PC-9 (cell line): ENCODE results near the gene SYTL2.

Experiments used
- EZH2 ChIP-seq: fragments of 200-600 bp; sonication (generic); IDR thresholded peaks from 2 replicates; pipeline ENCODE4 v1.8.0; 2017; ENCODE audit warnings: antibody characterized with exemption, low read depth
- TF ChIP-seq, protein P1 (sequence below): fragments of 200-600 bp; sonication (generic); conservative IDR thresholded peaks from 2 replicates; pipeline ENCODE4 v1.6.1; 2017; ENCODE audit warnings: mixed run types, antibody characterized with exemption, mild to moderate bottlenecking, moderate library complexity

DNA sequence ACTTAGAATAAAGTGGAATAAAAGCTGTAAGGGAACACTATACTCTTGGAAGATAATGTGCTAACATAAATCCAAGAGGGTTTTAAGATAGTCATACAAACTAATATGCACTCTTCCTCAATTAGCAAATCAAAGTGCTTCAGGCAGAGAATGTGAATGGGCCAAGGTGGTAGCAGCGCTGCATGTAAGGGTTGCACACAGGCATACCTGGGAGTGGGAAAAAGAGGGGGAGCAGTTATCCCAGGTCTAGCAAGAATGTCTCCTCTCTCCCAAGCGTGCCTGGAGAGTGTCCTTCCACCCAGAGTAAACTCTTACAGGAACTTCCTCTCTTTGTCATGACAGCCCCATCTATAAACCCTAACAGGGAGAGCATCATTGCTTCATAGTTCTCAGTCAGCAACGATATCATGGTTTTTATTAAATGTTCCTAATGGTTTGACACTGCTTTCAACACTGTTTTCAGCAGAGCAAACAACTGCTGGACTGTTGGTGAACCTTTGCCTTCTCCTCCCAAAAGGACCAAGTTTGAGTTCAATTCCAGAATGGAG is 61.6 kb downstream of the SYTL2 start:
- TF ChIP-seq, protein P1, sequence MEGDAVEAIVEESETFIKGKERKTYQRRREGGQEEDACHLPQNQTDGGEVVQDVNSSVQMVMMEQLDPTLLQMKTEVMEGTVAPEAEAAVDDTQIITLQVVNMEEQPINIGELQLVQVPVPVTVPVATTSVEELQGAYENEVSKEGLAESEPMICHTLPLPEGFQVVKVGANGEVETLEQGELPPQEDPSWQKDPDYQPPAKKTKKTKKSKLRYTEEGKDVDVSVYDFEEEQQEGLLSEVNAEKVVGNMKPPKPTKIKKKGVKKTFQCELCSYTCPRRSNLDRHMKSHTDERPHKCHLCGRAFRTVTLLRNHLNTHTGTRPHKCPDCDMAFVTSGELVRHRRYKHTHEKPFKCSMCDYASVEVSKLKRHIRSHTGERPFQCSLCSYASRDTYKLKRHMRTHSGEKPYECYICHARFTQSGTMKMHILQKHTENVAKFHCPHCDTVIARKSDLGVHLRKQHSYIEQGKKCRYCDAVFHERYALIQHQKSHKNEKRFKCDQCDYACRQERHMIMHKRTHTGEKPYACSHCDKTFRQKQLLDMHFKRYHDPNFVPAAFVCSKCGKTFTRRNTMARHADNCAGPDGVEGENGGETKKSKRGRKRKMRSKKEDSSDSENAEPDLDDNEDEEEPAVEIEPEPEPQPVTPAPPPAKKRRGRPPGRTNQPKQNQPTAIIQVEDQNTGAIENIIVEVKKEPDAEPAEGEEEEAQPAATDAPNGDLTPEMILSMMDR: no peak
- TF ChIP-seq EZH2: no peak
